Kidney (tissue), 14 donors: Measurements from ENCODE around the gene NPAS1. TPM values are rescaled to one million over a fixed set of nuclear protein-coding genes. Genes with fewer than 3 reads are reported as not detected.

Source experiments
- DNase-seq, 5 donors: peaks; one replicate each; pipeline ENCODE4 v3.0.0-alpha.2; 2013 to 2020
- FAIRE-seq: peaks from 2 replicates; lab custom pipeline; 2012; peaks lifted over from hg19 to GRCh38; lab: Jason Lieb, UNC
- H3K27ac ChIP-seq, 2 donors: one replicate each; pipeline ENCODE4 v1.7.0; 2013; ENCODE audit warnings: low read depth in 2 of 2, low read length in 2 of 2, inconsistent platforms in 1 of 2
- H3K27me3 ChIP-seq: one replicate; pipeline ENCODE4 v1.7.1; 2013; ENCODE audit warnings: low read length, inconsistent platforms; ENCODE audit not compliant: control insufficient read depth, insufficient read depth
- H3K36me3 ChIP-seq, 3 donors: one replicate each; pipeline versions ENCODE4 v1.7.0 to v1.7.1; 2013; ENCODE audit warnings: low read length in 3 of 3, control low read depth in 1 of 3, inconsistent platforms in 1 of 3; ENCODE audit not compliant: insufficient read depth in 3 of 3, control insufficient read depth in 2 of 3
- H3K4me1 ChIP-seq, 3 donors: one replicate each; pipeline versions ENCODE4 v1.7.0 to v1.7.1; 2013; ENCODE audit warnings: low read length in 3 of 3, inconsistent platforms in 1 of 3, low read depth in 1 of 3; ENCODE audit not compliant: control insufficient read depth in 2 of 3, insufficient read depth in 2 of 3
- H3K4me3 ChIP-seq, 3 donors: one replicate each; pipeline versions ENCODE4 v1.7.0 to v1.8.1; 2013; ENCODE audit warnings: low read length in 3 of 3, control low read depth in 1 of 3, inconsistent platforms in 1 of 3
- H3K9ac ChIP-seq, 3 donors: one replicate each; pipeline versions ENCODE4 v1.7.0 to v1.7.1; 2013; ENCODE audit warnings: low read length in 3 of 3, control low read depth in 1 of 3, inconsistent platforms in 1 of 3
- H3K9me3 ChIP-seq, 3 donors: one replicate each; pipeline versions ENCODE4 v1.7.0 to v1.7.1; 2013; ENCODE audit warnings: low read length in 3 of 3, control low read depth in 1 of 3, inconsistent platforms in 1 of 3; ENCODE audit not compliant: control insufficient read depth in 2 of 3, insufficient read depth in 1 of 3
- intact Hi-C: fragments of 100-400 bp; cut with DNase I; formaldehyde crosslinking; loops from one replicate; pipeline ENCODE4 v1.11.1; 2022
- polyA plus RNA-seq: library from polyadenylated mRNA; stranded (reverse); fragments of 350-450 nt; fragmentation: Illumina TruSeq; extraction: RNeasy Lipid Tissue Mini Kit (QIAGEN cat#74804); gene quantifications from one replicate; pipeline ENCODE4 v1.2.3, GENCODE V29; 2014; ENCODE audit warnings: low read depth, low replicate concordance; ENCODE audit not compliant: insufficient read depth
- total RNA-seq: library from RNA; stranded (reverse); fragmentation: NEBNext Ultra II Directional; extraction: Animal tissue kit (Norgen Biotek cat#: 25700); gene quantifications from one replicate; pipeline ENCODE4 v1.2.1, GENCODE V29; 2021
- TF ChIP-seq, protein P1 (sequence below): IDR thresholded peaks from 3 replicates; pipeline ENCODE4 v1.5.1; 2012; ENCODE audit warnings: mild to moderate bottlenecking, moderate library complexity, borderline replicate concordance; ENCODE audit not compliant: insufficient read depth; ENCODE audit errors: extremely low read depth
- donor health status: control.
- donor health status: control.
- donor health status: control.
- donor health status: control.
- donor health status: control.
- donor health status: DM: yes; HTN: yes; CAD: no.
- donor health status: Normal renal cell carcinoma (clear cell type).

Gene NPAS1
- total and polyA plus RNA-seq, 2 donors from 2014 or later: 0.38 to 1.7 TPM

DNA sequence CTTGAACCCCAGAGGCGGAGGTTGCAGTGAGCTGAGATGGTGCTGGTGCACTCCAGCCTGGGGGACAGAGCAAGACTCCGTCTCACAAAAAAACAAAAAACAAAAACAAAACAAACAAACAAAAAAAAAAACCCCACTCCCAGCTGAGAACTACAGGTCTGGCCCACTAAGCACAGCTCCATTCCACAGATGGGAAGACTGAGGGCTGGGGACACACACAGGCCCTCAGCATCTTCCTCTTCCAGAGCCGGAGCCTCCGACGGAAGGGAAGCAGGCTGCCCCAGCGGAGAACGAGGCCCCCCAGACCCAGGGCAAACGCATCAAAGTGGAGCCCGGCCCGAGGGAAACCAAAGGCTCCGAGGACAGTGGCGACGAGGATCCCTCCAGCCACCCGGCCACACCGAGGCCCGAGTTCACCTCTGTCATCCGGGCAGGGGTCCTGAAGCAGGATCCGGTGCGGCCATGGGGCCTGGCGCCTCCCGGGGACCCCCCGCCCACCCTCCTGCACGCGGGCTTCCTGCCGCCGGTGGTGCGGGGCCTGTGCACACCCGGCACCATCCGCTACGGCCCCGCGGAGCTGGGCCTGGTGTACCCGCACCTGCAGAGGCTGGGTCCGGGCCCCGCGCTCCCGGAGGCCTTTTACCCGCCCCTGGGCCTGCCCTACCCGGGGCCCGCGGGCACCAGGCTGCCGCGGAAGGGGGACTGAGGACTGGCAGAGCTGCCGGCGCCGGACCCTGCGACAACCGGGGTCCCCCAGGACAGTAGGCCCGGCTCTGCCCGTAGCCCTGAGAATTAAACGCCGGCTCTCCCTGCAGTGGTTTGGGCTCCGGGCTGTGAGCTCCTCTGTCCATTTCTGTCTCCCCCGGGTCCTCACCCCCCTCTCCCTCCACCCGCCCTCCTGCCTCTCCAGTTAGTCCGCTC is 25.6 kb downstream of the NPAS1 start:
- Histone ChIP-seq H3K4me1 (peaks cover 0 to 2% (median 0%) of the 10 kb centered on the region in 3 donors), H3K36me3 (no peaks in the 10 kb centered on the region), H3K9me3 (no peaks in the 10 kb centered on the region), H3K27me3 (no peaks in the 10 kb centered on the region), H3K9ac (no peak overlapping the region), H3K27ac (no peak overlapping the region), H3K4me3 (no peak overlapping the region)
- DNase-seq (no peak), FAIRE-seq (no peak)
- TF ChIP-seq, protein P1, sequence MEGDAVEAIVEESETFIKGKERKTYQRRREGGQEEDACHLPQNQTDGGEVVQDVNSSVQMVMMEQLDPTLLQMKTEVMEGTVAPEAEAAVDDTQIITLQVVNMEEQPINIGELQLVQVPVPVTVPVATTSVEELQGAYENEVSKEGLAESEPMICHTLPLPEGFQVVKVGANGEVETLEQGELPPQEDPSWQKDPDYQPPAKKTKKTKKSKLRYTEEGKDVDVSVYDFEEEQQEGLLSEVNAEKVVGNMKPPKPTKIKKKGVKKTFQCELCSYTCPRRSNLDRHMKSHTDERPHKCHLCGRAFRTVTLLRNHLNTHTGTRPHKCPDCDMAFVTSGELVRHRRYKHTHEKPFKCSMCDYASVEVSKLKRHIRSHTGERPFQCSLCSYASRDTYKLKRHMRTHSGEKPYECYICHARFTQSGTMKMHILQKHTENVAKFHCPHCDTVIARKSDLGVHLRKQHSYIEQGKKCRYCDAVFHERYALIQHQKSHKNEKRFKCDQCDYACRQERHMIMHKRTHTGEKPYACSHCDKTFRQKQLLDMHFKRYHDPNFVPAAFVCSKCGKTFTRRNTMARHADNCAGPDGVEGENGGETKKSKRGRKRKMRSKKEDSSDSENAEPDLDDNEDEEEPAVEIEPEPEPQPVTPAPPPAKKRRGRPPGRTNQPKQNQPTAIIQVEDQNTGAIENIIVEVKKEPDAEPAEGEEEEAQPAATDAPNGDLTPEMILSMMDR: no peak
- intact Hi-C loops: no loop called here

DNA sequence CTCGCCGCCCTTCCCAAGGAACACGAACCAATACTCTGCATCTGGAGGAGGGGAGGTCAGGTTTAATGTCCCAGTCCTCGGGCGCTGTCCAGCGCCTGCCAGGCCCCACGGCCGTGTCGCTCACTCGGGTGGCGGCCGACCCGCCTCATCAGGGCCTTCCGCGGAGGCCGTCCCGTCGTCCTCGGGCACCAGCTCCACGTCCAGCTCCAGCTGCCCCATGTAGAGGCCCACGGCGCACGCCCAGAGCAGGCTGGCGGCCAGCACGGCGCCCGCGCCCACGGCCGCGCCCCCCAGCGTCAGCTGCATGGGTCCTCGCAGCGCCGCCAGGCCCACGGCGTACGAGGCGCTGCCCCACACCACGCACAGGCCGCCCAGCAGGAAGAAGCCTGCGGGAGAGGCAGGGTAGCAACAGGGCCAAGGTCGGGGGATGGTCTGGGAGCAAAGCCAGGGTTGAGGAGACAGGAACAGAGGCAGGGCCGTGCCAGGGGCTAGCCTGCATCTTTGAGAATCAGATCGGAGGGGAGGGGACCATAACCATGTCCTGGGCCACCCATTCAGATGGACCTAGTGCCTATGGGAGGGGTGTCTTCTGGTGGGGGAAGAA is 26.3 kb downstream of the NPAS1 start:
- Histone ChIP-seq H3K4me3 (no peak overlapping the region), H3K27ac (no peak overlapping the region), H3K36me3 (no peaks in the 10 kb centered on the region), H3K9me3 (no peaks in the 10 kb centered on the region), H3K27me3 (no peaks in the 10 kb centered on the region), H3K9ac (no peak overlapping the region), H3K4me1 (peaks cover 0 to 2% (median 0%) of the 10 kb centered on the region in 3 donors)
- intact Hi-C loops: no loop called here
- DNase-seq (no peak), FAIRE-seq (no peak)
- TF ChIP-seq, protein P1: no peak

DNA sequence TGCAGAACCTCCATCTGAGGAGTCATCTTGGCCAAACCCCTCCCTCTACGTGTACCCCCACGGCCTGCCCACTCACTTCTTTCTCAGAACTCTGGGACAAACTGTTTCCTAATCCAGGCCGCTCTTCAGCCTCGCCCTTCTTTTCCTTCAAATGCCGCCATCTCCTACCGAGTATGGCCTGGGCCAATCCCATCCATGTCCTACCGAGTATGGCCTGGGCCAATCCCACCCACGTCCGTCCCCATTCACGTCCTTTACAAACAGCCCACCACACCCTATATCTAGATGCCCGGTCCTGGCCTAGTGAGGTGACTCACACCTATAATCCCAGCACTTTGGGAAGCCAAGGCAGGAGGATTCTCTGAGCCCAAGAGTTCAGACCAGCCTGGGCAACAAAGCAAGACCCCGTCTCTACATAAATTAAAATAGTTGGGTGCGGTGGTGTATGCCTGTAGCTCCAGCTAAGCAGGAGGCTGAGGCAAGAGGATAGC is 27.7 kb downstream of the NPAS1 start:
- H3K9ac ChIP-seq: no peak overlapping the region
- no peaks in the 10 kb centered on the region for H3K27me3 ChIP-seq
- intact Hi-C loops: no loop called here
- DNase-seq: no peak
- H3K9me3 ChIP-seq: no peaks in the 10 kb centered on the region
- TF ChIP-seq, protein P1: no peak
- FAIRE-seq: no peak
- no peaks in the 10 kb centered on the region for H3K36me3 ChIP-seq
- peak overlapping the region; percentile 75 to 78 (median 78) for H3K4me3 ChIP-seq
- H3K27ac ChIP-seq: no peak overlapping the region
- peaks cover 0 to 2% (median 0%) of the 10 kb centered on the region in 3 donors for H3K4me1 ChIP-seq
